ENCODE data around the gene DOCK8. TPM values are rescaled to one million over a fixed set of nuclear protein-coding genes. Genes with fewer than 3 reads are reported as not detected.

Gene DOCK8
- total RNA-seq, 2 donors from 2014 or later: 18.7 to 19.3 TPM

GRCh38 chr9:257957-258356, 43.3 kb downstream of the DOCK8 start:
- Histone ChIP-seq H3K36me3 (no peaks in the 10 kb centered on the region), H3K27ac (no peak overlapping the region), H3K27me3 (replicated peaks; ENCODE audit: insufficient read depth) (no peaks in the 10 kb centered on the region), H3K4me3 (no peak overlapping the region), H3K9me3 (no peaks in the 10 kb centered on the region), H3K4me1 (ENCODE audit: control insufficient read depth in 1 of 2, low read depth in 2 of 2) (no peaks in the 10 kb centered on the region)
- DNase-seq (ENCODE audit: low spot score): no peak
- ATAC-seq (ENCODE audit: insufficient number of reproducible peaks, low FRiP score, low read depth): no peak
- no peak for TF ChIP-seq CTCF (IDR thresholded peaks at IDR 0.05)

- Histone ChIP-seq H3K27ac (no peak overlapping the region), H3K36me3 (no peaks in the 10 kb centered on the region), H3K27me3 (replicated peaks; ENCODE audit: insufficient read depth) (no peaks in the 10 kb centered on the region), H3K4me3 (no peak overlapping the region), H3K9me3 (no peaks in the 10 kb centered on the region), H3K4me1 (ENCODE audit: control insufficient read depth in 1 of 2, low read depth in 2 of 2) (no peaks in the 10 kb centered on the region)
- ATAC-seq (ENCODE audit: insufficient number of reproducible peaks, low FRiP score, low read depth) (no peak), DNase-seq (ENCODE audit: low spot score) (no peak)
- TF ChIP-seq CTCF (IDR thresholded peaks at IDR 0.05): no peak
These were observed 45.0 kb downstream of the DOCK8 start for GRCh38 chr9:259405-260404.

GRCh38 chr9:264231-264630, 49.6 kb downstream of the DOCK8 start:
- ATAC-seq (ENCODE audit: insufficient number of reproducible peaks, low FRiP score, low read depth) (no peak), DNase-seq (ENCODE audit: low spot score) (no peak)
- H3K27me3 ChIP-seq (replicated peaks; ENCODE audit: insufficient read depth): no peaks in the 10 kb centered on the region
- H3K36me3 ChIP-seq: no peaks in the 10 kb centered on the region
- no peak overlapping the region for H3K4me3 ChIP-seq
- no peaks in the 10 kb centered on the region for H3K9me3 ChIP-seq
- H3K4me1 ChIP-seq (ENCODE audit: control insufficient read depth in 1 of 2, low read depth in 2 of 2): no peaks in the 10 kb centered on the region
- H3K27ac ChIP-seq: no peak overlapping the region
- TF ChIP-seq CTCF (IDR thresholded peaks at IDR 0.05): no peak

DNA sequence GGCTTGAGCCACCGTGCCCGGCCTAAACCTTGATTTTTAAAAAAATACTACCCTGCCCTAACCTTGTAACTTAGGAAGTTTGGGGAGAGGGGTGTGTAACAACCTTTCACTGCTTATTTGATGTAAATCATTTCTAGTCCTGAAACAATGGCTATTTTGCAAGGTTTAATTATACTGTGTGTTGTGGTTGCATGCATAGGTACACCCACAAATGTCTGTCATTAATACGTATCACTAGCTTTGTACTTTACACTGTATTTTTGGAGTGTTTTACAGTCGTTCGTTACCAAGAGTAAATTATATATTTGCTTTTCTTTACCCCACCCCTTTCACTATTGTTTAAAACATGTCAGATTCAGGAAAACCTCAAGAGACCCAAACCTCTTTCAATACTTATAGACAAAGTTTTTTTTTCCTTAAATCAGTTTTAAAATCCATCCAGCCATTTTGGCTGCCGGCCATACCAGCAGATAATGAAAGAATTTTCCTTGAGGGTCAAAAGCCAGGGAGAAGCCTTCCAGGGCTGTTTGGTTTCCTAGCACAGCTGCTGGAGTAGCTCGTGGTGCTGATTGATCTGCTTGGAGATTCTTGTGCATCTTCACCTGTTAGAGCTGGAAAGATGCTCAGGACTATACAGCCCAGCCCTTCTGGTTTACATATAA, 50.7 kb downstream of the DOCK8 start:
- H3K9me3 ChIP-seq: no peaks in the 10 kb centered on the region
- no peak overlapping the region for H3K4me3 ChIP-seq
- peaks cover 2 to 4% of the 10 kb centered on the region in 2 donors for H3K4me1 ChIP-seq (ENCODE audit: control insufficient read depth in 1 of 2, low read depth in 2 of 2)
- DNase-seq (ENCODE audit: low spot score) (no peak), ATAC-seq (ENCODE audit: insufficient number of reproducible peaks, low FRiP score, low read depth) (no peak)
- H3K27ac ChIP-seq: no peak overlapping the region
- no peaks in the 10 kb centered on the region for H3K27me3 ChIP-seq (replicated peaks; ENCODE audit: insufficient read depth)
- no peaks in the 10 kb centered on the region for H3K36me3 ChIP-seq
- no peak for TF ChIP-seq CTCF (IDR thresholded peaks at IDR 0.05)

GRCh38 chr9:266228-266627, 51.6 kb downstream of the DOCK8 start:
- TF ChIP-seq CTCF (IDR thresholded peaks at IDR 0.05): no peak
- Histone ChIP-seq H3K27me3 (replicated peaks; ENCODE audit: insufficient read depth) (no peaks in the 10 kb centered on the region), H3K27ac (no peak overlapping the region), H3K4me3 (no peak overlapping the region), H3K9me3 (no peaks in the 10 kb centered on the region), H3K4me1 (ENCODE audit: control insufficient read depth in 1 of 2, low read depth in 2 of 2) (peaks cover 4 to 10% of the 10 kb centered on the region in 2 donors), H3K36me3 (no peaks in the 10 kb centered on the region)
- DNase-seq (ENCODE audit: low spot score): no peak
- no peak for ATAC-seq (ENCODE audit: insufficient number of reproducible peaks, low FRiP score, low read depth)
